Activated T-cell treated with anti-CD3 and anti-CD28 coated beads for 48 hours (primary cell): Measurements from ENCODE around the gene GABRG3.

ENCODE experiments used
- DNase-seq: peaks from one replicate; pipeline ENCODE4 v3.0.0-alpha.2; 2020; ENCODE audit warnings: low read depth

Gene GABRG3

DNA sequence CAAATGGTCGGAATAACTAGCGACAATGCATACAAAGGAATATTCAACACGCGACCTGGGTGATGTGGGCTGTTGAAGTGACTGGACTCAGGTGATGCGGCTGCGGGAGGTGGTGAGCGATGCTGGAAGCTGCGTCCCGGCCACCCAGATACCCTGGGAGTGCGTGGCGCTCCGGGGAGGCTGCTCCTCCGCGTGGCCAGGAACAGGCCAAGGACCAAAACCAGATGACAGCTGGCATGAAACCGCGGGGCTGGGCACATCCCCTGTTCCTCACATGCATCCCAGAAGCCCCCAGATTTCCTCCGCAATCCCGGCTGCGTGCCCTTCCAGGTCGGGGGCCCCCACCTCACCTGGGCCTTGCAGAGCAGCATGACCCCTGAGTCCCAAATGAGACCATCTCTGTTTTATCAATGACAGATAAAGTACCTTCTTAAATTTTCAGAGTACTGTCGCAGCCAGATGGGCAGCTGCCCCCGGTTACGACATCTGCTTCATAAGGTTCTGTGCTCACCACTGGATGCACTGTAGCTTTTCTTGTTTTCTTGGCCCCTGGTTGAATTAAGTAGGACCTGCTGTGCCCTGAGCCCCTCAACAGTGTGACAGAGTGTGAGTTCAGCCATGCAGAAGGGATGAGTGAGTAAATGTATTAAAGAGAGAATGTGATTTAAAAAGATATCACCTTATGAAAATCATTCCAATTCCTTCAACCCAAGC lies 278.2 kb downstream of the GABRG3 start:
- DNase-seq: no peak

DNA sequence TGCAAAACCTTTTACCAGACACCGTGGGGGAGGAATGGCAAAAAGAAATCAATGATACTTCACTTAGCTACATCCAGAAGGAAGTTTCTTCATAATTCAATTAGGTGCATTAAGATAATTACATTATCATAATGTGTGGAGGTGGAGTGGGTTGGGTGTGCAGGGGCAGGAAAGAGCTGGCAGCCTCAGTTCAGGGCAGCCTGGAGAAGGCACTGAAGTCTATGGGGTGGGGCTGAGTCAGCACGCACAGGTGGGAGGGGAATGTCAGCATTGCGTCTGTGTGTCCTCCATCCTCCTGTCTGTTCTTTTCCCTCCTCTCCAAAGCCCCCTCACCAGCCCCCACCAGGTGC lies 278.8 kb downstream of the GABRG3 start:
- DNase-seq: no peak

GRCh38 chr15:27250223-27250622 lies 279.2 kb downstream of the GABRG3 start:
- DNase-seq: no peak

- DNase-seq: no peak
Measured at GRCh38 chr15:27254055-27254454, 283.1 kb downstream of the GABRG3 start.

DNA sequence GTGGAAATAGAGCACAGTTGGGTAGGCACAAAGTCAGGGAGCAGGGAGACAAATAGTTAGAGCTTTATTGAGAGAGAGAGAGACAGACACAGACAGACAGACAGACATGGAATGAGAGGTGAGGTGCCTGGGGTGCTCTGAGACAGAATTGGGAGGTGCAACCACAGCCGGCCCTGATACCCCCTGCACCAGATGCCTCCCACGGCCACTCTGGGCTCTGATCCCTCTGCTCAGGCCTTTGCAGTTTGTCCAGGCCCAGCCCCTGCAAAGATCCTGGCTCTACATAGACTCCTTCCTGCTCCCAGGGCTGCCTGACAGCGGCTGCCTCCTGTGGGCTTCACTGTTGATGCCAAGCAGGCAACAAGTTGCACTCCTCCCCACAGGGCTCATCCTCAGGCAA lies 283.8 kb downstream of the GABRG3 start:
- DNase-seq: no peak

- DNase-seq: no peak
Measured at GRCh38 chr15:27256446-27256845, 285.5 kb downstream of the GABRG3 start.

- no peak for DNase-seq
Measured at GRCh38 chr15:27258287-27258686, 287.3 kb downstream of the GABRG3 start.

- DNase-seq: no peak
Measured at GRCh38 chr15:27260523-27260922, 289.5 kb downstream of the GABRG3 start.

DNA sequence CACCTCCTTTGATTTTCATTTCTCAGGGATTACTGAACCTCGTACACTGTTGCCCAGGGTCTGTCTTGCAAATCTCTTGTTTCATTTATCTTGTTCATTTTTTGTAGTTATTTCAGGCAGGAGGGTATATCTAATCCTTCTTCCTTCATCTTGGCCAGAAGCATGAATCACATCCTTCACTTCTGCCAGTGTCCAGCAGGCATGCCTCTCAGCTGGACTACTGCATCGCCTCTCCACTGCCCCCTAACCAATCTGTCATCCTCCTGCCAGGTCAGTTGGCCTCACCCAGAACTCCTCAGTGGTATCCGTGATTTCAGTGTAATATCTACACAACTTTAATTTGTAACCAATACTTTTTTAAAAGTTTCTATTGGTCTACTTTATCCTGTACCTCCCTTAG lies 297.9 kb downstream of the GABRG3 start:
- no peak for DNase-seq

DNA sequence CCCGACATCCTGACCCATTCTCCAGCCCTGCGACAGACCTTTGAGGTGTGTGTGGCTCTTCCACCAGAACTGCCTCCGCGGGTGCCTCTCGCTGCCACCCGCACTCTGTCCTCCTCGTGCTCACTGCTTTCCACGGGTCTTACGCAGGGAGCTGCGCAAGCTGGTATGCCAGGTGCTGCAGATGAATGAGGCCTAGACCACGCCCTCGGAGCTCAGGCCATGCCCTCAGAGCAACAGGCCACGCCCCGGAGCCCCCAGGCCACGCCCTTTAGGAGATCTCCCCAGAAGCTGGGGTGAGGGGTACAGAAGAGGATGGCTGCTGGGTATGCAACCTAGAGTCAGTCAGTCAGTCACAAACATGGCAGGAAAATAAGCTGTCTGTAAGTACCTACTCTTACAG lies 300.3 kb downstream of the GABRG3 start:
- DNase-seq: no peak

GRCh38 chr15:27272427-27272826 lies 301.4 kb downstream of the GABRG3 start:
- DNase-seq: no peak

DNA sequence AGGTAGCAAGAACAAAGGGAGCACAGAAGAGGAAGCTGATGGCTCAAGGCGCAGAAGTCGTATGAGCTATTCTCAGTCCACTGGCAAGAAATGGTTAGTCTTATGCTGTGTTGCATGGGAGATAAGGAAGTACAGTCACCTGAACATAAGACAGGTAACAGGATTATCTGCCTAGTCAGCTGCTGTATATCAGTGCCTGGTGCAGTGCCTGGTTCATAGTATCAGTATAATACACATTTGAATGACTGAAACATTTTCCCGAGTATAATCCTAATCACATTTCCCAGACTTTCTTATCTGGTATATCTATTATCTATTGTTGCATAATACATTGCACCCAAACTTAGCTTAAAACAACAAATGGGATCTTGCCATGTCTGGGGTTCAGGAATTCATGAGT lies 302.5 kb downstream of the GABRG3 start:
- DNase-seq: no peak

- no peak for DNase-seq
Measured at GRCh38 chr15:27278761-27279160, 307.8 kb downstream of the GABRG3 start.

DNA sequence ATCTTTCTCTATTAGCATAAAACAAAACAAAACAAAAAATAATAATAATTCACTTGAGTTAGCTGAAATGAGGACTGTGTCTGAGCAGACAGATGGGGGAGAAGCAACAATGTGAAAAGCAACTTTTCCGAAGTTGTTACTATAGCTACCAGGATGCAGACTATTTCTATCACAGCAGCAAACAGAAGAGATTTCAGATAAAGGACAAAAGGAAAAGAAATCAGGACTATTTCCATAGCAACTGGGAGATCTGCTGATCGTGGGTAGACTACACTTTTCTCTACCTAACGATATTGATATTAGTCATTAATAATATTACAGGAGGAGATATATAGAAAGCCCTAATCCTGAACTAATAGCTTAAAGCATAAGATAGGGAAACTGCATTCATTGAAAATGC lies 321.7 kb downstream of the GABRG3 start:
- no peak for DNase-seq

GRCh38 chr15:27293607-27294006 lies 322.6 kb downstream of the GABRG3 start:
- no peak for DNase-seq

DNA sequence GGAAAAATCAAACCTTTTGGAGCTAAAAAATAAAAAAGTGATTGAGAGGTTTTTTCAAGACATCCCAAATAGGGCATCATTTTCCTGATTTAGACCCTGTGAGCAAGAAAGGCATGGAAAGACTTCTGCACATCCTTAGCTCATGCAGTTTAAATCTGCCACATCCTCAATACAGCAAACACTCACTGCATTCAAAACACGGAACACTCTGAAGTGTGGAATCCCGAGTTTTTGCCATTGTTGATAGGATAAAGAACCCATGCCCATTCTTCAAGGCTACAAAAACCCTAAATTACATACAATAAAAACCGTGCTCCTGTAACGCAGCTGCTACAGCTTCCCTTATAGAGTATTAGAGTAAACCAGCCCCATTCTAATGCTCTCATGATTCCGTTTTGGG lies 346.8 kb downstream of the GABRG3 start:
- DNase-seq: no peak

DNA sequence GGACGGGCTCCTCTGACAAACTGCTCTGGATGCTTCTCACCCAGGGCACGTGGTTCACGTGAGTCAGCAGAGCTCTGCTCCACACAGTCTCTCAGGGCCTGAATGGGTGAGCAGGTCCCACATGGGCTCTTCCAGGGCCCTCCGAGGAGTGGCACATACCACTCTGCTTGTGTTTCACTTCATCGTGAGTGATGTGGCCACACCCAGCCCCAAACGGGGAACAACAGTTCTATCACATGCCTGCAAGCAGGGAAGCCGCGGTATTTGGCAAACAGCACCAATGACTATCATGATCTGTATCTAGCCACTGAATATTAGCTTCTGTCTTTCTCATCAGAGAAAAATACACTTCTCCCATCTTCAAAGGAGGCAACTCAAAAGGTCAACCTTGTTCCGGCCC lies 352.8 kb downstream of the GABRG3 start:
- DNase-seq: no peak

- no peak for DNase-seq
Measured at GRCh38 chr15:27324886-27325615, 354.1 kb downstream of the GABRG3 start.

DNA sequence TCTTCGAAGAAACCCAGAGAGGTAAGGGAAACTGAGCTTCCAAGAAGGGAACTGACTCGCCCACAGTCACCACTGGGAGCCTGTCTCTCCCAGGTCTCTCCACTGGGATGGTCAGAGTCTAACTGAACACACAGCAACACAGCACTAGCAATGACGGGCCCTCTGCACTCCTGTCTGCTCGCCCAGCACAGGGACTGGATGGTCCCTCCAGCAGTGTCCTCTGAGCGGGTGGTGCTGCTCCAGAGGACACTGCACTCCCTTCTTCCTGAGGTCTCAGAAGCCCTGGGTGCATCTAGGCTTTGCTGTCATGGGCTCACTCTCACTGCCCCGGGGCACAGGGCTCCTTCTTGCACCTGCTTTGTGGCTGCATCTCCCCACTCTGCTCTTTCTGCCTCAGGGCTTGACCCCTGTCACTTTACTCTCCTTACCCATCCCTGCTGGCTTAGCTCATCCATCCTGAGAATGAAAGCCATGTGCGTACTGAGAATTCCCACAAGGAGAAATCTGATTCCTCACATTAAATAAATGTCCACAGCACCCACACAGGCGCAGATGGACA lies 356.6 kb downstream of the GABRG3 start:
- DNase-seq: no peak

DNA sequence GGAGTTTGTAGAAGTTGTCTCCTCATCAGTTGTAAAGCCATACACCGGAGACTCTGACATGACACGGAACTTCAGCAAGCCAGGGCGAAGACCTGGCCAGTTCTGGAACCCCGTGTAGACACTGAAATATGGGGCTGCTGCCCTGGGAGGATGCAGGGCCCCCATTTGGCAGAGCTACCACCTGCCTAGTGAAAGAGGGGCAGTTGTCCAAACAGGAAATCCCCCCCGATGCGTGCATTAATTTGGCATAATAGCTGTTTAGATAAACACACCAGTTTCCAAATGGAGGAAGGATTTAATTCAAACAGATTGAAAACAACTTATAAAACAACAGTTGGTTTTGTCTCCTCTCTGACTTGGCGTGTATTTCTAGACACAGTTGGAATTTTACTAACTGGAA lies 357.2 kb downstream of the GABRG3 start:
- DNase-seq: no peak

GRCh38 chr15:27328608-27329007 lies 357.6 kb downstream of the GABRG3 start:
- no peak for DNase-seq

- DNase-seq: no peak
Measured at GRCh38 chr15:27330326-27330725, 359.3 kb downstream of the GABRG3 start.

GRCh38 chr15:27336676-27337075 lies 365.7 kb downstream of the GABRG3 start:
- DNase-seq: no peak

GRCh38 chr15:27339138-27339537 lies 368.2 kb downstream of the GABRG3 start:
- no peak for DNase-seq
